ENCODE results near the gene ACBD4.

GRCh38 chr17:45190503-45191255, 55.2 kb downstream of the ACBD4 start:
- no peak for TF ChIP-seq RFX5 (IDR thresholded peaks at IDR 0.05; ENCODE audit: low read length)
- TF ChIP-seq CTCF (IDR thresholded peaks at IDR 0.05), result no peak
- TF ChIP-seq, protein P1, sequence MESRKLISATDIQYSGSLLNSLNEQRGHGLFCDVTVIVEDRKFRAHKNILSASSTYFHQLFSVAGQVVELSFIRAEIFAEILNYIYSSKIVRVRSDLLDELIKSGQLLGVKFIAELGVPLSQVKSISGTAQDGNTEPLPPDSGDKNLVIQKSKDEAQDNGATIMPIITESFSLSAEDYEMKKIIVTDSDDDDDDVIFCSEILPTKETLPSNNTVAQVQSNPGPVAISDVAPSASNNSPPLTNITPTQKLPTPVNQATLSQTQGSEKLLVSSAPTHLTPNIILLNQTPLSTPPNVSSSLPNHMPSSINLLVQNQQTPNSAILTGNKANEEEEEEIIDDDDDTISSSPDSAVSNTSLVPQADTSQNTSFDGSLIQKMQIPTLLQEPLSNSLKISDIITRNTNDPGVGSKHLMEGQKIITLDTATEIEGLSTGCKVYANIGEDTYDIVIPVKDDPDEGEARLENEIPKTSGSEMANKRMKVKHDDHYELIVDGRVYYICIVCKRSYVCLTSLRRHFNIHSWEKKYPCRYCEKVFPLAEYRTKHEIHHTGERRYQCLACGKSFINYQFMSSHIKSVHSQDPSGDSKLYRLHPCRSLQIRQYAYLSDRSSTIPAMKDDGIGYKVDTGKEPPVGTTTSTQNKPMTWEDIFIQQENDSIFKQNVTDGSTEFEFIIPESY (IDR thresholded peaks at IDR 0.05; ENCODE audit: borderline replicate concordance, low read depth), result no peak
- no peak for TF ChIP-seq RXRA (IDR thresholded peaks at IDR 0.05; ENCODE audit: borderline replicate concordance, low read depth)
- TF ChIP-seq POLR2AphosphoS5 (IDR thresholded peaks at IDR 0.05; ENCODE audit: low read depth, low read length), result no peak
- no peak for TF ChIP-seq TAF1 (IDR thresholded peaks at IDR 0.05; ENCODE audit: borderline replicate concordance, low read depth, low read length)
- no peak for TF ChIP-seq RAD21 (IDR thresholded peaks at IDR 0.05; ENCODE audit: low read length)
- TF ChIP-seq RCOR1 (IDR thresholded peaks at IDR 0.05; ENCODE audit: low read length), result no peak
- TF ChIP-seq EZH2phosphoT487 (IDR thresholded peaks at IDR 0.05; ENCODE audit: borderline replicate concordance, low read depth), result no peak
- TF ChIP-seq TEAD4 (IDR thresholded peaks at IDR 0.05; ENCODE audit: borderline replicate concordance, insufficient read depth), result no peak
- no peak for TF ChIP-seq CHD2 (IDR thresholded peaks at IDR 0.05; ENCODE audit: low read length, partially characterized antibody)
- no peak for TF ChIP-seq MXI1 (IDR thresholded peaks at IDR 0.05; ENCODE audit: low read depth, low read length)

All from SK-N-SH (cell line).